GM18951 (cell line): Measurements from ENCODE around the gene ITGA7.

Source experiments
- POLR2A ChIP-seq: IDR thresholded peaks from 4 replicates; pipeline ENCODE4 v1.6.1; 2011; ENCODE audit warnings: mild to moderate bottlenecking; ENCODE audit not compliant: insufficient read length, insufficient read depth; ENCODE audit errors: extremely low read depth
- in situ Hi-C: fragments of 300-500 bp; cut with MboI; formaldehyde crosslinking; loops from one replicate; pipeline ENCODE4 v1.12.0; 2022; ENCODE audit warnings: low sequenced_read_pairs, mixed read lengths, inconsistent platforms; ENCODE audit not compliant: unreplicated experiment

Gene ITGA7

DNA sequence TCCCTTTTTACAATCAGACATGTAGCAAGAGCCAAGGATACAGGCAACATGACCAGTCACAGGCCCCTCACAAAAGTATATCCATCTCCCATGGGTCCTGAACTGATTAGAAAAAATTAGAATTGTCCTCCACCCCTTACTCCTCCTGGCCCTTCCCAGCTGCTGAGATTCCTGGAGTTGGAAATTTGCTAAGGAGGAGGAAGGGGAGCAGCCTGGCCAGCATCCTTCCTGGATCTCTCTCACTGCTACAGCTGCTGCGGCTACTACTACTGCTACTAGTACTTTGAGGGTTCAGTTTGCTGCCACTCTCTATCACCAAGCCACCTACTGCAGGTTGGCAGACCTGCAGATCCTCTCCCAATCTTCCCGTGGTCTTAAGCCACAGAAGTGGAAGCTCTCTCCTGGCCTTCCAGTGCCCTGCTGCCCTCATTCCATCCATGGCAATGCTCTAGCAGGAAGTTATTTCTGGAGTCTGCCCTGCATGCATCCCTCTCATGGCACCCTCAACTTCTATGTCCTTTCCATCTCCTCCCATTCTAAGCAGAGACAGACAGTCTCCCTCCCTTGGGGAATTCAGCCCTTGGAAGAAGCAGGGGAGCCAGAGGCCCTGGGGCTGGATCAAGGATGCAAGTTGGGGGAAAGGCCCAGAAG is 1.0 kb downstream of the ITGA7 start:
- TF ChIP-seq POLR2A = no peak
- in situ Hi-C loops = no loop called here

DNA sequence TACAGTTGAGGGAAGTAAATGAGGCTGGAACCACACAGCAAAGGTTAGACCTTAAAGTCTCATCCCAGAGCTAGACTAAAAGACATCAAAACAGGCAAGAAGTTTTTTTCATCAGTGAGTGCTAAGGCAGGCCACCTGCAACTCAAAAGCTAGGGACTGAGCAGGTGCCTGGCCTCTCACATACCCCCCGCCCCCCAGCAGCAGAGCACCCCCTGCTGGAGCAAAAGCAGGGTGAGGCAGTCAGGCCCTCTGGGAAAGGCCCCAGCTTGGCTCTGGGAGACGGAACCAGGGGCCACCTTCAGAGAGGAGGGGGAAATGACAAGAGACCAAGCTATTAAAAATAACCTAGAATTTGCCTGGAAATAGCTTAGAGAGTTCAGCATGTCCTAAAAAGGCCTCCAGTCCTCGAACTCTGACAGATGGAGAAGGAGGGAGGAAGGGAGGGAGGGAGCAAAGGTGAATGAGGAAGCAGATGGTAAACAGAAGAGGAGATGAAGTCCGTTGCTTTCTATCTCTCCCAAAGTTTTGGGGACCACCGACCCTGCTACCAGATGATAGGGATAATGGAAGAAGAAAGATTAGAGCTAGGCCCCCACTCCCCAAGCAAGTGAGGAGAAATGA is 1.8 kb downstream of the ITGA7 start:
- in situ Hi-C loops = no loop called here
- no peak for TF ChIP-seq POLR2A

DNA sequence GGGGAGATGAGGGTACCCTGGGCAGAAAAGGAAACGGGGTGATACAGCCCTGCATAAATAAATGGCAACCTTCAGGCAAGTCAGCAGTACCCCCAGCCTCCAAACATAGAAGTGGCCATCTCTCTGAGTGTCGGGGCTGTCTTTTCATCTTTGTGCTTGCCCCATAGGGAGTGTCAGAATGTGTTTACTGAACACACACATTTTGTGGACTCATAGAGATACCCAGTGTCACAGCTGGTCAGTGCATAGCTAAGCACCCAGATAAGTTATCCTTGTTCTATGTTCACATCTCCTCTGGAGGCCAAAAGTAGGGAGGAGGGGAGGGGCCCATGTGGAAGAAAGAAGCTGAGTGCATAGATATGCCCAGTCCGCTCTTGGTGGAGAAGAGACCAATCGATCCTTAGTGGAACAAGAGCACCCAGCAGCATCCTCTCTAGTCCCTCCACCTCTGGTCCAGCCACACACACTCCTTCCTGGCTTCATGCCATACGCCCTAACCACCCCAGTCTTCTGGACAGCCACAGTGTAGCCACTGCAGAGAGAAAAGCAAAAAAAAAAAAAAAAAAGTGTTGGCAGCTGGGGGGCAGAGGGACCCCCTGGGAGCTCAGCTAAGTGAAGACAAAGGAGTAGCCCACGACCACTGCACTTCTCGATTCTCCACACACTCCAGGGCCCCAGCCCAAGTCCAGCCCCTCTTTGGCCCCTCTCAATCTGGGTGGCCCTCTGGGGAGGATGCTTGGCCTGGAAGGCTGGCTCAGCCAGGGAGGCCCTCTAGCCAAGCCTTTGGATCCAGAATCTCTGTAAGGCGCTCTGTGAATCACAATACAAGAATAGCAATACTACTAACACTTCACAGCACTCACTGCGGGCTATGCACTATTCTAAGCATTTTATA is 2.6 kb downstream of the ITGA7 start:
- in situ Hi-C loops = no loop called here
- TF ChIP-seq POLR2A = no peak

DNA sequence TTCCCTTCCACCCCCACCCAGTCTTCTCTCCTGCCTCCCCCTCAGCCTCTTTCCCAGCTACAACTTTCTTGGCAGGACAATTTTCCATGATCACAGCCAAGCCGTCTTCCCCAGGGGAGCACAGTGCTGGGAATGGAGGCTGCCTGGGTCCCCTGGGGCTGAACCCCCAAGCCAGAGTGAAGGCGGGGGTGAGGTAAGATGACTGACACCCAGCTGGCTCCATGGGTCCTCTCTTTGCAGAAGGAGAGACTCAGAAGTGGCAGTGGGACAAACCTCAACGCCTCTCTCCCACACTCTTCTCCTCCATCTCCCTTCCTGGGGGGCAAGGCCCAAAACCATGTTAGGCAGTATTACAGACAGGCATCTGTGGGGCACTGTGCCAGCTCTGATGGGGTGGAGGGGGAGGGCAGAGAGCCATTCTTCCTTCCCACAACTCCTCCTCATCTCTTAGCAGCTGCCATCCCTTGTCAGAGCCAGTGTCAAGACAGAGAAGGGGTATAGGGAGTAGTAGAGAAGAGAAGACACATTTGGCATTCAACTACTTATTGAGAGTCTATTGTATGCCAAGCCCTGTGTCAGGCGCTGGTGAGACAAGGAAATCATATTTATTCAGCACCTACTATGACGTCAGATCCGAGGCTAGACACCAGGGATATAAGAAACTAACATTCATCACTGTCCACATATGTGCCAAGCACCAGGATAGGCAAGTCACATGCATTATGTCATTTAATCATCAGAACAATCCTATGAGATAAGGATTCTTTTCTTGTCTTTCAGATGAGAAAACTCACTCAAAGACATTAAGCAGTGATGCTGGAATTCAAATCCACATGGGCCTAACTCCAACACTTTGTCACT is 3.6 kb downstream of the ITGA7 start:
- no peak for TF ChIP-seq POLR2A
- in situ Hi-C loops = no loop called here

DNA sequence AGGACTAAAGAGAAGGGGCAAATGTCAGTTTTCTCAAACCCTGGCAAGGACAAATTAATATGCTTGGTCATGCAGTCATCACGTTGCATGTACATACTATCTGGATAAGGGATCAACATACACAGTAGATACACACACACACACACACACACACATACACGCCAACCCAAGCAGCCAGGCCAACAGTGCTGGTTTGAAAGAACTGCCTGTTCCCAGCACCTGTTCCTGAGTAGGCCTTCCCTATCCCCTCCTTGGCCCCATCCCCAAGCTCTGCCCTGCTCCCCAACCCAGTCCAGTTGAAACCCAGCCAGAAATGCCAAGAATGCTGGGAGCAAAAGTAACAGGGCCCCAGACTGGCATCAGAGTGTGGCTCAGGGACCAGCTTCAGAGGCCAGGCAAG is 4.4 kb downstream of the ITGA7 start:
- in situ Hi-C loops = no loop called here
- no peak for TF ChIP-seq POLR2A

DNA sequence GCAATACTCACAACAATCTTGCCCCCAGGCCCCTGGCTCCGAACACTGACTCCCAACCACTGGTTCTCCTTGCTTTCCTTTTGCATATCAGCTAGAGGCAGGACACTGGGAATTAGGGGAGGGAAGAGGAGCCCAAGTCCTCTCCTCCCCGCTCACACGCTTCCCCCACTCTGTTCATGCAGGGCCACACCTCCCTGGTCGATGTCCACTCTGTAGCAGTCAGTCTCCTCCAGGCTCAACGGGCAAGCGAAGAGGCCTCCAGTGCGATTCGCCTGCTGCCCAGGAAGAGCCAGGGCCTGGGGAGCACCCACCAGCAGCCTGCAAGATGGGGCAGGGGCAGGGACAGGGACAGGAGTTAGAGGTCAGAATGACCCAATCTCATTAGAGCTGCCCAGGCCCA is 4.8 kb downstream of the ITGA7 start:
- TF ChIP-seq POLR2A = no peak
- in situ Hi-C loops = no loop called here

DNA sequence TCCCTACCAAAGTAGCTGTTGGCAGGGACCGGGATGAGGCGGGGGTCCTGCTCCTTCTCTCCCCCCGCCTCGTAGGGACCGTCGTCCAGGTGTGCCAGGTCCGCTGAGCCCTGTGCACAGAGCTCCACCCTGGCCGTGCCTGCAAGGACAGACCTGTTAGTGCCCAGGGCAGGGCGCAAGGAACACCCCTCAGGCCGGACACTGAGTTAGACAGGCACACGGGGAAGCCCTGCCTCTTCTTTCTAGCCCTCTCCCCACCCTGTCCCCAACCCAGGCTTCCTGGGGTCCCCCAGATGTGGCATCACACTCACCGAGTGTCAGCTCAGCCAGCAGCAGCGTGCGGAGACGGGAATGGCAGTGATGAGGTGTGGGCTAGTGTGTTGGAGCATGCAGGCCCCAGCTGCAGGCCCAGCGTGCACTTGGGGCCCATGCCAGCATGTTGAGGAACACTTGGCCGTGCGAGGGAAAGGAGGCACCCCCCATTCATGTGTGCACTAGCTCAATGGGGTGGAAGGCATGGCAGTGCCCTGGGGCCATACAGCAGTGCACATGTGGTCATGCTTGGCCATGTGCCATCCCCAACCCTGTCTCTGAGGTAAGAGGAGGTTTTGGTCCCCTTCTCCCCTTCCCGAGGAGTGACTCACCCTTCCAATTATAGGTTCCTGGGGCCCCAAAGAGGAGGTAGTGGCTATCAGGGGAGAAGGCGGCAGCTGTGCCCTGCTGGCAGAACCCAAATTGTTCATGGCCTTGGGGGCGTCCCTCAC is 7.3 kb downstream of the ITGA7 start:
- TF ChIP-seq POLR2A = no peak
- in situ Hi-C loops = no loop called here

DNA sequence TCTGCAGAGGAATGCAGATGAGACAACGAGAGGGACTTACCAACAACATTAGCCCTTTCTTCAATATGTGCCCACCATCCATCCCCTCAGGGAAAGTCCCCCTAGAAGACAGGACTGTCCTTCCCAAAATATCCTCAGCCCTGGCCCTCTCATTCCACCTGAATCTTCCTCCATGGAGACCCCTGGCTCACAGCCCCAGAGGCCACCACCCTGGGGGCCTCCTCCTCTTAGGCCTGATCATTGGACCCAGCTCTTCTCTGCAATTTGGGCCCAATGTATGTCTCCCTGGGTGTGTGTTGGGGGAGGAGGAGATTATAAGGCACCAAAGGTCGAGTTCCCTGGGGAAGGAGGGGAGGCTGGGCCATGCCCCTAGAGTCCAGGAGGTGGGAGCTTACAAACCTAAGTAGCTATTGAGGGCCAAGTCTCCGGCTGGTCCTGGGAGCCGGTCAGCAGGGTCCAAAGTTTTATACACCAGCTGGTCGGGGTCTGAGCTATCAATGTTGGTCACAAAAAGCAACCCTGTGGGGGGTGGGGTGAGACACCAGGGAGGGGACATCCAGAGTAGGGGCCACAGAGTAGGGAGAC is 8.1 kb downstream of the ITGA7 start:
- in situ Hi-C loops = no loop called here
- TF ChIP-seq POLR2A = no peak

DNA sequence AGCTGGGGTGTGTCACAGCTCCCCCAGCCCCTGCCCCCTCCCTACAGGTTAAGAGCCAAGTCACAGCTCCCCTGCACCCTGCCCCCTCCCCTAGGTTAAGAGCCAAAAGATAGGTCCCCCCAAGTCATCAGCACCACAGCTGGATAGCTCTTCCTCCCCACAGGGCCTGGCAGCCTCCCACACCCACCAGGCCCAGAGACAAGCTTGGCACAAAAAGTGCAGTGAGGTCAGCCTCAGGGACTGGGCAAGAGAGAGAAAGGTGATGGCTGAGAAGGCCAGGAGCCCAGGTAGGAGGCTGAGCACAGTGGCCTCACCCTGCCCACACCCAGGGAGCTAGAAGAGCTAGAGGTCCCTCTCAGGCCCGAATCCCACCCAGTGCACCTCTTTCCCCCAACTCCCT is 8.7 kb downstream of the ITGA7 start:
- no peak for TF ChIP-seq POLR2A
- in situ Hi-C loops = no loop called here

DNA sequence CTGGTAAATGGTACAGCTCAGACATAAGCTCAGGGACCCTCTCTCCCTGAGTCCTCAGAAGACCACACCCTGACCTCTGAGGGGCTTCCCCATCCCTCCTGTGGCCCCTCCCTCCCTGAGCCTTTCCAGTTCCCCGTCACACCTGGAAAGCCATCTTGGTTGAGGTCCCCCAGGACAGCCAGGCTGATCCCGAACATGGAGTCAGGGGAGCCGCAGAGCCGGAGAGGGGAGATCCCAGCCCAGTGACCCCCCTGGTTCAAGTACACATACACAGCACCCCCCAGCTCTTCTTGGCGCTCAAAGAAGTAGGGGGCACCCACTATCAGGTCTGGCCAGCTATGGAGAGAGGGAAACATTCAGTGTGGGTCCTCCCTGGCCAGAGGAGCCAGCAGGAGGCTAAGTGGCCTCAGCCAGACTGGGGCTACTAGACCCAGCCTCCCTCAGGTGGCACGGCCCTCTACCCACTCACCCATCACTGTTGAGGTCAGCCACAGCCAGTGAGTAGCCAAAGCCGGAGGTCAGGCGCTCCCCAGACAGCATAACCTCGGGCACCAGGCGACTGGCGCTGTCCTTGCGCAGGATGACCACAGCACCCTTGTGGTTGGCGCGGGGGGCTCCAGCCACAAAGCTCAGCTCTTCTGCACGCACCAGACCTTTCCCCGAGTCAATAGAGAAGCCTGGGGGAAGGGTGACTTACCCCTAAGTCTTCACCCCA is 9.3 kb downstream of the ITGA7 start:
- no peak for TF ChIP-seq POLR2A
- in situ Hi-C loops = no loop called here

DNA sequence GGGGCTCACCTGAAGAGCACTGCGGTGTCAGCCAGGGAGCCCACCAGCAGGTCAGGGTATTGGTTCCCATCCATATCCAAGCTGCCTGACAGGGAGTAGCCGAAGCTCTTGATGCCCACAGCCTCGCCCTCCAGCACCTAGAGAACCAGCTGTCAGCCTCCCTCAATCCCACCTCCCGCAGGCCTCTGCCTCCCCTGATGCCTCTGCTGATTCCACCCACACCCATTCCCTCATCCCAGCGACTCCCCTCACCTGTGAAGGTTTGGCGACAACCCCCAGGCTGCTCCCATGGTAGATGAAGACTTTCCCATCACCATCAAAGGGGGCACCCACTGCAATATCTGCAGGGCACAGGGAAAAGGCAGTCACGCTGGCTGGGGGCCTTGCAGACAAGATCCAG is 10.0 kb downstream of the ITGA7 start:
- in situ Hi-C loops = no loop called here
- no peak for TF ChIP-seq POLR2A
